Esophagus (tissue), 2 donors: ENCODE results near the gene VWDE. TPM values are rescaled to one million over a fixed set of nuclear protein-coding genes. Genes with fewer than 3 reads are reported as not detected.
"Not testable (repeated sequence)": the region's sequence is repeated elsewhere in the genome, so short reads cannot be mapped to it uniquely, and the experiment has no call there.

Experiments
- H3K27ac ChIP-seq, 2 donors: one replicate each; pipeline ENCODE4 v1.5.1; 2013; ENCODE audit warnings: low read depth in 2 of 2, mild to moderate bottlenecking in 2 of 2, inconsistent platforms in 1 of 2, low read length in 1 of 2, moderate library complexity in 1 of 2
- H3K27me3 ChIP-seq, 2 donors: one replicate each; pipeline ENCODE4 v1.6.1; 2013; ENCODE audit warnings: low read length in 2 of 2, control low read depth in 1 of 2, mild to moderate bottlenecking in 1 of 2; ENCODE audit not compliant: insufficient read depth in 2 of 2, control insufficient read depth in 1 of 2
- H3K36me3 ChIP-seq, 2 donors: one replicate each; pipeline ENCODE4 v1.6.1; 2013; ENCODE audit warnings: low read length in 1 of 2; ENCODE audit not compliant: control insufficient read depth in 2 of 2, insufficient read depth in 2 of 2
- H3K4me1 ChIP-seq, 2 donors: one replicate each; pipeline ENCODE4 v1.6.1; 2013; ENCODE audit warnings: low read length in 1 of 2; ENCODE audit not compliant: control insufficient read depth in 2 of 2, insufficient read depth in 2 of 2
- H3K4me3 ChIP-seq, 2 donors: one replicate each; pipeline ENCODE4 v1.5.1; 2013; ENCODE audit warnings: low read length in 2 of 2, mild to moderate bottlenecking in 2 of 2, low read depth in 1 of 2, moderate library complexity in 1 of 2
- H3K9me3 ChIP-seq, 2 donors: one replicate each; pipeline ENCODE4 v1.6.1; 2013; ENCODE audit warnings: mild to moderate bottlenecking in 2 of 2, low read depth in 1 of 2, low read length in 1 of 2, moderate library complexity in 1 of 2; ENCODE audit not compliant: control insufficient read depth in 2 of 2, insufficient read depth in 1 of 2
- WGBS, 2 donors: extraction: QIAGEN DNeasy Blood & Tissue Kit; methylation state at CpG; one replicate each; pipeline ENCODE4 v1.1.7; 2013; 5-methylcytosine and 5-hydroxymethylcytosine counted together
- polyA plus RNA-seq, 2 donors: library from polyadenylated mRNA; stranded (reverse); fragments of 200-250 nt; gene quantifications; one replicate each; pipeline ENCODE4 v1.2.3, GENCODE V29; 2013
- donor health status: healthy with polysubstance abuse.
- donor health status: Bipolar disorder and iron deficiency.

Gene VWDE
- 1 to 10 TPM in 1 of 2 donors, under 1 TPM in 1; 0.20 to 2.8 TPM for polyA plus RNA-seq

DNA sequence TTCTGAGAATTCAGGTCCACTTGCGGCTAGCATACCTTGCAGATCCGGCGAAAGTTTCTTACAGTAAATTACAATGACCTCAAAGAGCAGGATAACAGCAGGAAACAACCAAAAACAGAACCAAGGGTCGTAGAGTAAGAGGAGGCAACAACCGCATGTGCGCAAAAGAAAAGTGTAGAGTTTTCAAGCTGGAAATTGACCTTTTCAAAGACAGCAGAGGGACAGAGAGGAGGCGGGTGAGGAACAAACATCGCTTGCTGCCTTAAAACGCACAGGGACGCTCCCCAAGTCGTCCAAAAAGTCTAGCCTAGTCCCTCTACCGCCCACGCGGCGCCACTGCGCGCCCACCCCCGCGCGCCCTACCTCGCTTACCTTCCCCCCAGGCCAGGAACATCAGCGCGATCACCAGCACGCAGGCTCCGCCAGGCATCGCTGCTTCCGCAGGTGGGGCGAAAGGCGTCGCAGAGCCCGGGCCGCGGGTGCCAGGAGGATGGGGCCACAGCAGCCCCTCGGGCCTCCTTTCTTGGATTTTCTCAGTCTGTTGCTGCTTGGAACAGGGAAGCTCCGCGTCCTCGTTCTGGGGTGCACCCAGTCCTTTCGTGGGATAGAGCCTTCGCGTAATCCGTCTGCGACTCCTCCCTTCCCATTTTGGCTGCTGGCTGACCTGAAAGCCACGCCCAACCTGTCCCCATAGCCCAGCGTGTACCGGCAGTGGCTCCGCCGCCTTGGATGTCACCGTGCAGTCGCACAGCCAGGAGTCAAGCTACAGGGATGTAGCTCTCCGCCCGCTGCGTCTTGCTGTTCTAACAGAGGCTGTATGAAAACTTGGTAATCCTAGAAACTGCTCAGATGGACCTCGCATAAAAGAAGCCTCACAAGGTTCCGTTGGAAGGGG, at the start of gene VWDE:
Gene VWDE (minus strand): TSS at position 579 of the 895 bp plus-strand sequence. CDS start 149 bp downstream, at position 430.
- H3K36me3 ChIP-seq = no peaks in the 10 kb centered on the region
- H3K4me3 ChIP-seq = peak within 1 kb of the TSS; percentile 63 to 64
- no peaks in the 10 kb centered on the region for H3K27me3 ChIP-seq
- no peaks in the 10 kb centered on the region for H3K9me3 ChIP-seq
- H3K27ac ChIP-seq = no peak within 1 kb of the TSS
- 1% methylated on average over 54 of the region's 54 CpGs for WGBS, 2 donors
- H3K4me1 ChIP-seq = peaks cover 2 to 6% of the 10 kb centered on the region in 2 donors

DNA sequence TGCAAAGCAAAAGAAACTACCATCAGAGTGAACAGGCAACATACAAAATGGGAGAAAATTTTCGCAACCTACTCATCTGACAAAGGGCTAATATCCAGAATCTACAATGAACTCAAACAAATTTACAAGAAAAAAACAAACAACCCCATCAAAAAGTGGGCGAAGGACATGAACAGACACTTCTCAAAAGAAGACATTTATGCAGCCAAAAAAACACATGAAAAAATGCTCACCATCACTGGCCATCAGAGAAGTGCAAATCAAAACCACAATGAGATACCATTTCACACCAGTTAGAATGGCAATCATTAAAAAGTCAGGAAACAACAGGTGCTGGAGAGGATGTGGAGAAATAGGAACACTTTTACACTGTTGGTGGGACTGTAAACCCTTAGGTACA, 49.5 kb upstream of the VWDE start:
- H3K36me3 ChIP-seq, H3K9me3 ChIP-seq, H3K27me3 ChIP-seq, H3K4me3 ChIP-seq, H3K27ac ChIP-seq, H3K4me1 ChIP-seq: not testable (repeated sequence)
- 94 to 100% methylated on average over 1 of the region's 2 CpGs for WGBS, 2 donors

DNA sequence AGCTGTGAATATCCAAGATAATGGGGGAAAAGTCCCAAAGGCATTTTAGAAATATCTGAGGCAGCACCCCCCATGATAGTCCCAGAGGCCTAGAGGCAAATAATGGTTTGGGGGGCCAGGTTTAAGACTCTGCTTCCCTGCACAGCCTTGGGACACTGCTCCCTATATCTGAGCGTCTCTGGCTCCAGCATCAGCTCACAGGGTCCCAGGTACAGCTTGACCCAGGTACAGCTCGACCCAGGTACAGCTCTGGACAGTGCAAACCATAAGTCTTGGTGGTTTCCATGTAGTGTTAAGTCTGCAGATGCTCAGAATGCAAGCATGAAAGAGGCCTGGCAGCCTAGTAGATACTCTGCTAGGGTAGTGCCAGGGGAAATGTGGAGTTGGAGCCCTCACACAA, 47.0 kb upstream of the VWDE start:
- Histone ChIP-seq H3K27me3 (no peaks in the 10 kb centered on the region), H3K36me3 (no peaks in the 10 kb centered on the region), H3K27ac (no peak overlapping the region), H3K4me1 (no peaks in the 10 kb centered on the region), H3K9me3 (peaks cover 0 to 2% of the 10 kb centered on the region in 2 donors), H3K4me3 (no peak overlapping the region)
- WGBS, 2 donors = 48 to 50% methylated on average over 2 of the region's 2 CpGs

DNA sequence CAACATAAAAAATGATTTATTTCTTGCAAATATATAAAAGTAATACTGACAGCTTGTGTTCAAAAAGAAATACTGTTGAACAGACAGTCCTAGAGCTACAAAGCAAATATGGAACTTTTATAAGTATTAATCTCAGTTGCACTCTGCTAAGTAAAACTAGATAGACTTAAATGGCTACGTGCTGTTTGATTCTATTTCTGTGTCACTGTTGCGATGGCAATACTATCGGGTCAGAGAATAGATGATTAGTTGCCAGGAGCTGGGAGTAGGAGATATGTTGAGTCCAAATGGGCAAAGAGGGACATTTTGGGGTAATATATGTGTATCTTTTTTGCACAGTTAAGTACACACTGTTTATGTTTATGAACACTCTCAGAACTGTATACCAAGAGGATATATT, 41.1 kb upstream of the VWDE start:
- Histone ChIP-seq H3K4me3 (no peak overlapping the region), H3K27ac (no peak overlapping the region), H3K36me3 (no peaks in the 10 kb centered on the region), H3K4me1 (no peaks in the 10 kb centered on the region), H3K27me3 (no peaks in the 10 kb centered on the region), H3K9me3 (no peaks in the 10 kb centered on the region)
- 75 to 82% methylated on average over 3 of the region's 3 CpGs for WGBS, 2 donors

DNA sequence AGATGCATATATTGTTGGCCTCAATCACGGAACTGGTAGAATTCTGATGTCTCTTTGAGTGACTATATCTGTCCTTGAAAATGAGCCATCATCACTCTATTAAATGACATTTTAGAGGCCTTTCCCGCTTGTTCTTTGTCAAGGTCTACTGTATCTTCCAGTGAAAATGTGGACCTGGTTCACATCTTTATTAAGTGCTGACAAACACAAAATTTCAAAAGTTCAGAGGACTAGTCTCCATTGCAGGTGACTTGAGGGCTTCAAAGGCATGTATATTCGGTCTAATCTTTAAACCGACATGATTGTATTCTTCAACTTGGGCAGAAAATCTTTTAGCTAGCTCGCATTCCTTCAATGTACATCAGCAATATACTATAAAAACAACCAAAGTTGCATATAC, 36.6 kb upstream of the VWDE start:
- 86 to 91% methylated on average over 5 of the region's 5 CpGs for WGBS, 2 donors
- Histone ChIP-seq H3K4me3 (no peak overlapping the region), H3K4me1 (no peaks in the 10 kb centered on the region), H3K27ac (no peak overlapping the region), H3K27me3 (no peaks in the 10 kb centered on the region), H3K9me3 (no peaks in the 10 kb centered on the region), H3K36me3 (no peaks in the 10 kb centered on the region)

DNA sequence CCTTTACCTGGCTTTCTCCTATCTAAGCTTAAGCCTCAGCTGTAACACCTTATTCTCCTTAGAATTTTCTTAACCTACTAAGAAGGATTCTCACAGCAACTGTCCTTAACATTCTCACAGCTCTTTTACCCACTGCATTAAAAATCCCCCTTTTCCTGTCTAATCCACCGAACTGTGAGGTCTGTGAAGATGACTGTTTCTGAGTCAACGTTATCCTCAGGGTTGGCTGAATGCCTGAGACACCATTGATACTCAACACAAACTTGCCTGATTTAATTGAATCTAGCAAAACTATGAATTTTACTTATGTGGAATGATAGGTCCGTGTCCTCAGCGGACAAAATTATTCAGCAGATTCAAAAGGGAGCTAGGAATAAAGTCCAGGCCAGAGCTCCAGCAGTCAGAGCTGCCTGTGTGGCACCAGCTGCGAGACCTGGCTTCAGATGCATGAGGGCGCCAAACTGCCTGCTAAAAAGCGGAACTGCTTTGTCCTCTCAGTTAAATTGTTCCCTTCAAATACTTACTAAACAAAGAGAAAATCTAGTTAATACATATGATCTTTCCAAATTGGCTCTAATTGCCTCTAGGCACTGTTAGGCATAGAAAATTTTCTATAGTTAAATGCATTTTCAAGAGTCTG, 33.4 kb upstream of the VWDE start:
- Histone ChIP-seq H3K9me3 (no peaks in the 10 kb centered on the region), H3K4me1 (no peaks in the 10 kb centered on the region), H3K4me3 (no peak overlapping the region), H3K27ac (no peak overlapping the region), H3K36me3 (no peaks in the 10 kb centered on the region), H3K27me3 (no peaks in the 10 kb centered on the region)
- 44 to 46% methylated on average over 7 of the region's 7 CpGs for WGBS, 2 donors

DNA sequence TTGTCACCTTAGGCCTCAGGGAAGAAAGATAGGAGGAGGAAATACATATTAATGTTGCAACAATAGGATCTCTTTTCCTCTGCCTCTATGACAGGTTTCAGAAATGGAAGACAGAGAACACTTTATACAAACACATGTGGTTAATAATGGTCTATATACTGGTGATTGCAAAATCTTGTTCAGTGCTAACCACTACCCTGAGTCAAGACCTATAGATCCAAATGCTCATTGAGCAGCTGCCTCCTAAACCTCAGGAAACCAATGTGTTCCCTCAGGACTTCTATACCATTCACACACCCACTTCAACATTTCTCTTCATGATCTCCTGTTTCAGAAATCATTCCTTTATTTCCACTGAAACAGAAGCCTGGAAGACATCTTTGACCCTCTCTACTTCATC, 32.5 kb upstream of the VWDE start:
- no peak overlapping the region for H3K4me3 ChIP-seq
- no peaks in the 10 kb centered on the region for H3K36me3 ChIP-seq
- H3K4me1 ChIP-seq = no peaks in the 10 kb centered on the region
- no peak overlapping the region for H3K27ac ChIP-seq
- H3K27me3 ChIP-seq = no peaks in the 10 kb centered on the region
- H3K9me3 ChIP-seq = no peaks in the 10 kb centered on the region

DNA sequence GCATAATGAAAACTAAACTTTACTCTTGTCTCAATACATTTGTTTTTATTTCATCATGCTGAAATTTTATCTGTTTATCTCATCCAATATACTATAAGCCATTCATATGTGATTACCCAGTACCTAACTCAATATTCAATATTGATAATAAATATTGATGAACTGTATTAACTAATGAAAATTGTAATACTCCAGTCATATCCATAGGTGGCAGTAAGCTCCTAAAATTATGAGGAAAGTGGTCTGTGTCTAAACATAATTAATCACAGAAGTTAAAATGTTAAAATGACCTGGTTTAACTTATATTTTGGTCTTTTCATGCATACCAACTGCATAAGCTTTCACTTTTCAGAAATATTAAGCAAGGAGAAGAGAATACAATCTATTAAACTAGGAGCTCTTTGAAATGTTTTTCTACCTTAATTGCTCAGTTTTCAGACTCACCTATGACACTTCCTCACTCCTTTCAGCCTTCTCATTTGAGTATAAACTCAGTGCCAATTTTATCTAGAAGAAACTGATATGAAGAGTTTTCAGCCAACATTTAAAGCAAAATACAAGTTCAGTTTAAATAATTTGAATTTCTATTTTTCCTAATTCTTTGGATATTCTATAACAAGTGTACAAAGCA, 30.5 kb upstream of the VWDE start:
- Histone ChIP-seq H3K4me1 (no peaks in the 10 kb centered on the region), H3K9me3 (no peaks in the 10 kb centered on the region), H3K27ac (no peak overlapping the region), H3K4me3 (no peak overlapping the region), H3K36me3 (no peaks in the 10 kb centered on the region), H3K27me3 (no peaks in the 10 kb centered on the region)

DNA sequence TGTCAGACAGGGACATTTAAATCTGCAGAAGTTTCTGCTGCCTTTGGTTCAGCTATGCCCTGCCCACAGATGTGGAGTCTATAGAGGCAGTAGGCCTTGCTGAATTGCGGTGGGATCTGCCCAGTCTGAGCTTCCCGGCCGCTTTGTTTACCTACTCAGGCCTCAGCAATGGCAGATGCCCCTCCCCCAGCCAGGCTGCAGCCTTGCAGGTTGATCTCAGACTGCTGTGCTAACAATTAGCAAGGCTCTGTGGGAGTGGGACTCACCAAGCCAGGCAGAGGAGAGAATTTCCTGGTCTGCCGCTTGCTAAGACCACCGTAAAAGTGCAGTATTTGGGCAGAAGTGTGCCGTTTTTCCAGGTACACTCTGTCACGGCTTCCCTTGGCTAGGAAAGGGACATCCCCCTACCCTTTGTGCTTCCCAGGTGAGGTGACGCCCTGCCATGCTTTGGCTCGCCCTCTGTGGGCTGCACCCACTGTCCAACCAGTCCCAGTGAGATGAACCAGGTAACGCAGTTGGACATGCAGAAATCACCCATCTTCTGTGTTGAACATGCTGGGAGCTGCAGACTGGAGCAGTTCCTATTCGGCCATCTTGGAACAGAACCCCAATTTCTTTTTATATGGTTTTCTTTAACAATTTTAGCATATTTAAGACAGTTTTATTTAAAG, 28.4 kb upstream of the VWDE start:
- 68 to 71% methylated on average over 11 of the region's 11 CpGs for WGBS, 2 donors
- H3K27me3 ChIP-seq = no peaks in the 10 kb centered on the region
- no peaks in the 10 kb centered on the region for H3K4me1 ChIP-seq
- no peak overlapping the region for H3K27ac ChIP-seq
- H3K36me3 ChIP-seq = no peaks in the 10 kb centered on the region
- H3K4me3 ChIP-seq = no peak overlapping the region
- H3K9me3 ChIP-seq = no peaks in the 10 kb centered on the region
